ENCODE measurements around the gene CLEC20A.

Gene CLEC20A

GRCh38 chr1:178496410-178497135 lies at the start of gene CLEC20A:
TSS of gene CLEC20A (minus strand) at chr1:178496964. CDS start at chr1:178496939, 25 bp downstream.
- DNase-seq (ENCODE audit: low read depth in 2 of 2): no peak

- no peak for DNase-seq (ENCODE audit: low read depth in 2 of 2)
Observed at GRCh38 chr1:178544531-178544930, 47.8 kb upstream of the CLEC20A start.

- DNase-seq (ENCODE audit: low read depth in 2 of 2): no peak
Observed at GRCh38 chr1:178543290-178543607, 46.5 kb upstream of the CLEC20A start.

GRCh38 chr1:178542554-178543289 lies 46.0 kb upstream of the CLEC20A start:
- peak; percentile 71 to 78 for DNase-seq (ENCODE audit: low read depth in 2 of 2)

- no peak for DNase-seq (ENCODE audit: low read depth in 2 of 2)
Observed at GRCh38 chr1:178541829-178542553, 45.2 kb upstream of the CLEC20A start.

GRCh38 chr1:178541379-178541778 lies 44.6 kb upstream of the CLEC20A start:
- DNase-seq (ENCODE audit: low read depth in 2 of 2): no peak

GRCh38 chr1:178540646-178541045 lies 43.9 kb upstream of the CLEC20A start:
- no peak for DNase-seq (ENCODE audit: low read depth in 2 of 2)

- no peak for DNase-seq (ENCODE audit: low read depth in 2 of 2)
Observed at GRCh38 chr1:178540204-178540603, 43.4 kb upstream of the CLEC20A start.

- DNase-seq (ENCODE audit: low read depth in 2 of 2): no peak
Observed at GRCh38 chr1:178539291-178539690, 42.5 kb upstream of the CLEC20A start.

- DNase-seq (ENCODE audit: low read depth in 2 of 2): no peak
Observed at GRCh38 chr1:178538192-178538916, 41.6 kb upstream of the CLEC20A start.

GRCh38 chr1:178537382-178538090 lies 40.8 kb upstream of the CLEC20A start:
- no peak for DNase-seq (ENCODE audit: low read depth in 2 of 2)

- no peak for DNase-seq (ENCODE audit: low read depth in 2 of 2)
Observed at GRCh38 chr1:178536844-178537371, 40.1 kb upstream of the CLEC20A start.

GRCh38 chr1:178536329-178536728 lies 39.6 kb upstream of the CLEC20A start:
- no peak for DNase-seq (ENCODE audit: low read depth in 2 of 2)

GRCh38 chr1:178534137-178534868 lies 37.5 kb upstream of the CLEC20A start:
- DNase-seq (ENCODE audit: low read depth in 2 of 2): no peak

- no peak for DNase-seq (ENCODE audit: low read depth in 2 of 2)
Observed at GRCh38 chr1:178533121-178533946, 36.6 kb upstream of the CLEC20A start.

GRCh38 chr1:178532392-178532791 lies 35.6 kb upstream of the CLEC20A start:
- peak; percentile 49 to 58 for DNase-seq (ENCODE audit: low read depth in 2 of 2)

- DNase-seq (ENCODE audit: low read depth in 2 of 2): no peak
Observed at GRCh38 chr1:178531887-178532286, 35.1 kb upstream of the CLEC20A start.

GRCh38 chr1:178530502-178530901 lies 33.7 kb upstream of the CLEC20A start:
- DNase-seq (ENCODE audit: low read depth in 2 of 2): no peak

- no peak for DNase-seq (ENCODE audit: low read depth in 2 of 2)
Observed at GRCh38 chr1:178530037-178530402, 33.3 kb upstream of the CLEC20A start.
